ENCODE measurements around the gene KDM6A. TPM values are rescaled to one million over a fixed set of nuclear protein-coding genes. Genes with fewer than 3 reads are reported as not detected.

KDM6A gene
- total RNA-seq, 1 experiment from 2014 or later, result 40.9 TPM

DNA sequence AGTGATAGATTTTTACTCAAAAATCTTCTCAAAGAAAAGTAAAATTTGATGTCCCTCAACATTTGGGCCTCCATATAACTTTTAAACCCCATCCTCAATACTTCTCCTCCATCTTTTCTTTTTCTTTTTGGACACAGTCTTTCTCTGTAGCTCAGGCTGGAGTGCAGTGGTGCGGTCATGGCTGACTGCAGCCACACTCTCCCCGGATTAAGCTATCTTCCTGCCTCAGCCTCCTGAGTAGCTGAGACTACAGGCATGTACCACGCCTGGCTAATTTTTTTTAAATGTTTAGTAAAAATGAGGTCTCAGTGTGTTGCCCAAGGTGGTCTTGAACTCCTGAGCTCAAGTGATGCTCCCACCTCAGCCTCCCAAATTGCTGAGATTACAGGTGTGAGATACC, 33.1 kb downstream of the KDM6A start:
- BruUV-seq (replicated peaks), result no TSS peak
- Histone ChIP-seq H3K27ac (ENCODE audit: low read depth, low read length, poor library complexity, severe bottlenecking) (no peak overlapping the region), H3K4me3 (ENCODE audit: low read depth, low read length, poor library complexity, severe bottlenecking) (no peak overlapping the region), H3K4me1 (ENCODE audit: insufficient read depth, low read length, poor library complexity, severe bottlenecking) (peaks cover 29% of the 10 kb centered on the region), H3K36me3 (ENCODE audit: insufficient read depth, low read length, poor library complexity, severe bottlenecking) (no peaks in the 10 kb centered on the region), H3K27me3 (replicated peaks; ENCODE audit: insufficient read depth, low read depth, low read length, poor library complexity) (no peaks in the 10 kb centered on the region), H3K9me3 (ENCODE audit: low read depth, low read length, poor library complexity, severe bottlenecking) (peaks cover 15% of the 10 kb centered on the region)
- intact Hi-C loops (cut with micrococcal nuclease; ENCODE audit: unreplicated experiment), result no loop called here
- TF ChIP-seq EZH2 (IDR thresholded peaks at IDR 0.05; ENCODE audit: borderline replicate concordance, low read depth, low read length, poor library complexity, severe bottlenecking) (no peak), CTCF (conservative IDR thresholded peaks at IDR 0.05; ENCODE audit: low read depth, low read length) (no peak)
- DNase-seq (ENCODE audit: low spot score), result no peak
- POLR2A ChIA-PET (ENCODE audit: low non-redundant PET), result no interaction called here
- CTCF ChIA-PET, result no interaction called here

- Histone ChIP-seq H3K36me3 (ENCODE audit: insufficient read depth, low read length, poor library complexity, severe bottlenecking) (no peaks in the 10 kb centered on the region), H3K4me3 (ENCODE audit: low read depth, low read length, poor library complexity, severe bottlenecking) (no peak overlapping the region), H3K9me3 (ENCODE audit: low read depth, low read length, poor library complexity, severe bottlenecking) (peaks cover 15% of the 10 kb centered on the region), H3K27me3 (replicated peaks; ENCODE audit: insufficient read depth, low read depth, low read length, poor library complexity) (no peaks in the 10 kb centered on the region), H3K4me1 (ENCODE audit: insufficient read depth, low read length, poor library complexity, severe bottlenecking) (peaks cover 29% of the 10 kb centered on the region), H3K27ac (ENCODE audit: low read depth, low read length, poor library complexity, severe bottlenecking) (no peak overlapping the region)
- CTCF ChIA-PET, result no interaction called here
- intact Hi-C loops (cut with micrococcal nuclease; ENCODE audit: unreplicated experiment), result no loop called here
- DNase-seq (ENCODE audit: low spot score), result no peak
- POLR2A ChIA-PET (ENCODE audit: low non-redundant PET), result no interaction called here
- no peak for TF ChIP-seq EZH2 (IDR thresholded peaks at IDR 0.05; ENCODE audit: borderline replicate concordance, low read depth, low read length, poor library complexity, severe bottlenecking)
- TF ChIP-seq CTCF (conservative IDR thresholded peaks at IDR 0.05; ENCODE audit: low read depth, low read length), result no peak
- no TSS peak for BruUV-seq (replicated peaks)
These were observed 33.6 kb downstream of the KDM6A start for GRCh38 chrX:44906542-44906941.

DNA sequence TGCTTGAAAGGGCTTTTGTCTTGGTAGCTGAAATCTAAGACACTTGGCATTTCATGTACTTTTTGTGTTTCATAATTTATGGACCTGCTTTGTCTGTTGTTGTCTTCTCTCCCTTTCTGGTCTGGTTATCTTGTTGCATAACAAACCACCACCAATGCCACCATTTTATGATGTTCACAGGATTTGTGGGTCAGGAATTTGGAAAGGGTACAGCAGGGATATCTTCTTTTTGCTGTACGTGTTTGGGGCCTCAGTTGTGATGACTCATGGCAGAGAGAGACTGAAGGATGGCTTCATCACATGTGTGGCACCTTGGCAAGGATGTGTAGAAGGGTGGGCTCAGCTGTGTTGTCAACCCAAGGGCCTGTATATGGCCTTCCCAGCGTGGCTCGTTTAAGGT, 35.2 kb downstream of the KDM6A start:
- TF ChIP-seq EZH2 (IDR thresholded peaks at IDR 0.05; ENCODE audit: borderline replicate concordance, low read depth, low read length, poor library complexity, severe bottlenecking) (no peak), CTCF (conservative IDR thresholded peaks at IDR 0.05; ENCODE audit: low read depth, low read length) (no peak)
- Histone ChIP-seq H3K4me1 (ENCODE audit: insufficient read depth, low read length, poor library complexity, severe bottlenecking) (peaks cover 29% of the 10 kb centered on the region), H3K27ac (ENCODE audit: low read depth, low read length, poor library complexity, severe bottlenecking) (no peak overlapping the region), H3K27me3 (replicated peaks; ENCODE audit: insufficient read depth, low read depth, low read length, poor library complexity) (no peaks in the 10 kb centered on the region), H3K9me3 (ENCODE audit: low read depth, low read length, poor library complexity, severe bottlenecking) (no peaks in the 10 kb centered on the region), H3K36me3 (ENCODE audit: insufficient read depth, low read length, poor library complexity, severe bottlenecking) (no peaks in the 10 kb centered on the region), H3K4me3 (ENCODE audit: low read depth, low read length, poor library complexity, severe bottlenecking) (no peak overlapping the region)
- peak; percentile 25 for DNase-seq (ENCODE audit: low spot score)
- BruUV-seq (replicated peaks), result no TSS peak
- CTCF ChIA-PET, result no interaction called here
- POLR2A ChIA-PET (ENCODE audit: low non-redundant PET), result no interaction called here
- intact Hi-C loops (cut with micrococcal nuclease; ENCODE audit: unreplicated experiment), result no loop called here

All from A673 (cell line).